Thyroid gland (tissue), 4 donors: ENCODE results near the gene IDH3G. TPM values are rescaled to one million over a fixed set of nuclear protein-coding genes. Genes with fewer than 3 reads are reported as not detected.
"Not testable (repeated sequence)": the region's sequence is repeated elsewhere in the genome, so short reads cannot be mapped to it uniquely, and the experiment has no call there.

ENCODE experiments used
- DNase-seq, 2 donors: peaks; one replicate each; pipeline ENCODE4 v3.0.0-alpha.2; 2019
- H3K27ac ChIP-seq, 3 donors: fragments of 200-600 bp; sonication (generic); 1 replicate in 2 of 3; 2 replicates in 1 of 3; pipeline ENCODE4 v1.5.1; 2016 to 2019; ENCODE audit warnings: mild to moderate bottlenecking in 1 of 3, moderate library complexity in 1 of 3
- H3K27me3 ChIP-seq: fragments of 200-600 bp; sonication (generic); one replicate; pipeline ENCODE4 v1.5.1; 2019
- H3K36me3 ChIP-seq, 2 donors: fragments of 200-600 bp; sonication (generic); one replicate each; pipeline ENCODE4 v1.5.1; 2016 to 2019
- H3K4me1 ChIP-seq, 2 donors: fragments of 200-600 bp; sonication (generic); one replicate each; pipeline ENCODE4 v1.5.1; 2017 to 2019
- H3K4me3 ChIP-seq, 3 donors: fragments of 200-600 bp; sonication (generic); replicated peaks in 1 of 3; 1 replicate in 2 of 3; 2 replicates in 1 of 3; pipeline ENCODE4 v1.5.1; 2016; ENCODE audit warnings: mild to moderate bottlenecking in 1 of 3
- H3K9me3 ChIP-seq: fragments of 200-600 bp; sonication (generic); one replicate; pipeline ENCODE4 v1.5.1; 2017
- POLR2A ChIP-seq, 2 donors: fragments of 450-650 bp; IDR thresholded peaks; one replicate each; pipeline ENCODE4 v1.6.1; 2017; ENCODE audit warnings: antibody characterized with exemption in 2 of 2, mild to moderate bottlenecking in 2 of 2, moderate library complexity in 1 of 2
- WGBS, 2 donors: methylation state at CpG; one replicate each; pipeline ENCODE4 v1.1.5; 2017; 5-methylcytosine and 5-hydroxymethylcytosine counted together
- intact Hi-C: fragments of 100-400 bp; cut with DNase I; formaldehyde crosslinking; loops from one replicate; pipeline ENCODE4 v1.15.1; 2023
- total RNA-seq, 4 donors: library from RNA; depleted of rRNA; stranded (reverse); fragments of >200 nt; gene quantifications; one replicate each; pipeline ENCODE4 v1.2.3, GENCODE V29; 2016
- TF ChIP-seq, protein P1 (sequence below), 6 experiments: fragments of 200-600 bp in 3 of 6; fragments of 450-650 bp in 3 of 6; sonication (generic) in 3 of 6; IDR thresholded peaks; one replicate each; pipeline ENCODE4 v1.5.1; 2016 to 2019; ENCODE audit warnings: antibody characterized with exemption in 6 of 6, mild to moderate bottlenecking in 2 of 6, inconsistent platforms in 1 of 6, moderate library complexity in 1 of 6

Gene IDH3G
- total RNA-seq, 4 donors from 2014 or later, result 77.7 to 148 (median 115) TPM

DNA sequence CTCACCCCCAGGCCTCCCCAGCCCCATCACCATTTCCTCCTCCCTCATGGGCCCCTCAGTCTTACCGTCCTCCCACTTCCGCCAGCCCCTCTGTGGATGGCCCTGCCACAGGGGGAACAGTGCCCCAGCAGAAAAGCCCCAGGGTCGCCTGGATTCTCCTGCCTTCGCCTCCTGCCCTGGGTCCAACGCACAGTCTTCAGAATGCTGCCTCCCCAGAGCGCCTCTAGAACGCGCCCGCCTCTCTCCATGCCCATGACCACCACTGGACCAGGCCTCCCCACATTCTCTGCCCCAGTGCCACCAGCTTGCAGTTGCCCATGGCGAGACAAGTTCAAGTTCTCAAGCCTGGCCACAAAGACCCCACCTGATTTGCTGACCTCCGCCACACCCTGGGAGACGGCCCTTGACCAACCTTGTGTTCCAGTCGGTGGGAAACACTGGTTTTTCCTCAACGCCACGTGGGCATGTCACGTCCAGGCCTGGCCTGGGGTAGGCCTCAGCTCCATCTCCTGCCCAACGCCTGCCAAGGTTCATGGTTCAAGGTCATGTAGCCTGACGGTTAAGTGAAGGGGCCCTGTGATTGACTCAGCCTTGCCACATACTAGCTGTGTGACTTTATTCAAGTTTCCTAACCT, 30.8 kb downstream of the IDH3G start:
- H3K36me3 ChIP-seq, result no peaks in the 10 kb centered on the region
- H3K9me3 ChIP-seq, result no peaks in the 10 kb centered on the region
- DNase-seq, result no peak
- H3K4me3 ChIP-seq, result no peak overlapping the region
- intact Hi-C loops, result no loop called here
- H3K4me1 ChIP-seq, result no peaks in the 10 kb centered on the region
- TF ChIP-seq POLR2A (IDR thresholded peaks at IDR 0.05), result no peak
- TF ChIP-seq, protein P1, sequence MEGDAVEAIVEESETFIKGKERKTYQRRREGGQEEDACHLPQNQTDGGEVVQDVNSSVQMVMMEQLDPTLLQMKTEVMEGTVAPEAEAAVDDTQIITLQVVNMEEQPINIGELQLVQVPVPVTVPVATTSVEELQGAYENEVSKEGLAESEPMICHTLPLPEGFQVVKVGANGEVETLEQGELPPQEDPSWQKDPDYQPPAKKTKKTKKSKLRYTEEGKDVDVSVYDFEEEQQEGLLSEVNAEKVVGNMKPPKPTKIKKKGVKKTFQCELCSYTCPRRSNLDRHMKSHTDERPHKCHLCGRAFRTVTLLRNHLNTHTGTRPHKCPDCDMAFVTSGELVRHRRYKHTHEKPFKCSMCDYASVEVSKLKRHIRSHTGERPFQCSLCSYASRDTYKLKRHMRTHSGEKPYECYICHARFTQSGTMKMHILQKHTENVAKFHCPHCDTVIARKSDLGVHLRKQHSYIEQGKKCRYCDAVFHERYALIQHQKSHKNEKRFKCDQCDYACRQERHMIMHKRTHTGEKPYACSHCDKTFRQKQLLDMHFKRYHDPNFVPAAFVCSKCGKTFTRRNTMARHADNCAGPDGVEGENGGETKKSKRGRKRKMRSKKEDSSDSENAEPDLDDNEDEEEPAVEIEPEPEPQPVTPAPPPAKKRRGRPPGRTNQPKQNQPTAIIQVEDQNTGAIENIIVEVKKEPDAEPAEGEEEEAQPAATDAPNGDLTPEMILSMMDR (IDR thresholded peaks at IDR 0.05), result no peak
- no peak overlapping the region for H3K27ac ChIP-seq
- WGBS, 2 donors, result 81 to 85% methylated on average over 10 to 15 of the region's 18 CpGs
- H3K27me3 ChIP-seq, result no peaks in the 10 kb centered on the region

DNA sequence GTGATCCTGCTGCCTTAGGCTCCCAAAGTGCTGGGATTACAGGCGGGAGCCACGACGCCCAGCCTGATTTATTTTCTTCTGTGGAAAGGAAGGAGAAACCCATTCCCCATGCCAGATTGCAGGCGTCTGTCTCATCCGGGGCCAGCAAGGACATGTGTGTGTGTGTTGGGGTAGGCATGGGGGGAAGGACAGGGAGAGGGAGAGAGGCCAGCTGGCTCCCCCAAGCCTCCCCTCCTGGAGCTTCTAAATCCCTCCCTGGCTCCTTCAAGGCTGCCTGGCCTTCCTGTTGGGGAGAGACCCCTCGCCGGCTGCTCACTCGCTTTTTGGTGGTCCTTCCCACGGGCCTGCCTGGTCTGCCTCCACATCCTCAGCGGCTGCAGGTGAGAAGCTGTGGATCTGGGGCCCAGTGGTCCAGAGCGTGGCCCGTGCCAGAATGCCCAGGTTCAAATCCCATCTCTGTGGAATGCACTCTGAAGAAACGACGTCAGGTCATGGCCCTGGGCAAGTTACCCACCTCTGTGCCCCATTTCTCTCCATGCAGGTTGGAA, 31.5 kb downstream of the IDH3G start:
- Histone ChIP-seq H3K4me1 (no peaks in the 10 kb centered on the region), H3K27ac (no peak overlapping the region), H3K4me3 (no peak overlapping the region), H3K36me3 (no peaks in the 10 kb centered on the region), H3K27me3 (no peaks in the 10 kb centered on the region), H3K9me3 (no peaks in the 10 kb centered on the region)
- intact Hi-C loops, result no loop called here
- TF ChIP-seq, protein P1 (IDR thresholded peaks at IDR 0.05), result no peak
- TF ChIP-seq POLR2A (IDR thresholded peaks at IDR 0.05), result no peak
- 95 to 96% methylated on average over 4 to 5 of the region's 14 CpGs for WGBS, 2 donors
- no peak for DNase-seq

DNA sequence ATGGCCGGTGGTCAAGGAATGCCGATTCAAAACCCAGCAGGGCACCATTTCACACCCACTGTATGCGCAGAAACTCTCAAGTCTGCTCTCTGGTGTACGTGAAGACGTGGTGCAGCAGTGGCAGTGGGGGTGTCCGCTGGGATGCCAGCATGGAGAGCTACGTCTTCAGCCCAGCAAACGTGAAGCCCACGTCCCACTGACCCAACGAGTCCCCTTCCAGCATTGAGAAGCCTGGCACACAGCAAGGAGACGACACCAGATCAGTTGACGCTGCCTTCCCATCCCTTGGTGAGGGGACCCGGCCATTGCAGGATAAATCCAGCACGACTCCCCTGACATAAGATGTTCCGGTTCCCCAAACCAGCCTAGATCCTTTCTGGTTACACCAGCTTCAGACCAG, 32.3 kb downstream of the IDH3G start:
- WGBS, 2 donors, result 73 to 85% methylated on average over 3 to 8 of the region's 15 CpGs
- TF ChIP-seq, protein P1 (IDR thresholded peaks at IDR 0.05), result no peak
- no peak for TF ChIP-seq POLR2A (IDR thresholded peaks at IDR 0.05)
- Histone ChIP-seq H3K4me1 (no peaks in the 10 kb centered on the region), H3K36me3 (no peaks in the 10 kb centered on the region), H3K4me3 (no peak overlapping the region), H3K9me3 (no peaks in the 10 kb centered on the region), H3K27me3 (no peaks in the 10 kb centered on the region), H3K27ac (no peak overlapping the region)
- DNase-seq, result no peak
- intact Hi-C loops, result no loop called here

DNA sequence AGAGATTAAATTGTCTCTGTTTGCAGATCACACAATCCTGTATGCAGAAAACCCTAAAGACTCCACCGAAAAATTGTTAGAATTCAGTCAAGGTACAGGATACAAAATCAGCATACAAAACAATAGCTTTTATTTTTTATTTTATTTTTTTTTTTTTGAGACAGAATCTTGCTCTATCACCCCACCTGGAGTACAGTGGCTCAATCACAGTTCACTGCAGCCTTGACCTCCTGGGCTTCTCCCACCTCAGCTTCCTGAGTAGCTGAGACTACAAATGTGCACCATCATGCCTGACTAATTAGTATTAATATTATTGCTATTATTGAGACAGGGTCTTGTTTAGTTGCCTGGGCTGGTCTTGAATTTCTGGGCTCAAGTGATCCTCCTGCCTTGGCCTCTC, 39.0 kb downstream of the IDH3G start:
- no peak for DNase-seq
- intact Hi-C loops, result no loop called here
- no peaks in the 10 kb centered on the region for H3K36me3 ChIP-seq
- no peaks in the 10 kb centered on the region for H3K9me3 ChIP-seq
- 77 to 90% methylated on average over 1 of the region's 1 CpG for WGBS, 2 donors
- TF ChIP-seq, protein P1 (IDR thresholded peaks at IDR 0.05), result no peak
- TF ChIP-seq POLR2A (IDR thresholded peaks at IDR 0.05), result no peak
- H3K4me1 ChIP-seq, result no peaks in the 10 kb centered on the region
- H3K27ac ChIP-seq, result no peak overlapping the region
- H3K27me3 ChIP-seq, result no peaks in the 10 kb centered on the region
- H3K4me3 ChIP-seq, result no peak overlapping the region

- Histone ChIP-seq H3K4me3 (no peak overlapping the region), H3K9me3 (no peaks in the 10 kb centered on the region), H3K4me1 (no peaks in the 10 kb centered on the region), H3K27me3 (no peaks in the 10 kb centered on the region), H3K27ac (no peak overlapping the region), H3K36me3 (no peaks in the 10 kb centered on the region)
- DNase-seq, result no peak
- WGBS, 2 donors, result 65 to 81% methylated on average over 7 to 12 of the region's 12 CpGs
- intact Hi-C loops, result no loop called here
- TF ChIP-seq POLR2A (IDR thresholded peaks at IDR 0.05), result no peak
- TF ChIP-seq, protein P1 (IDR thresholded peaks at IDR 0.05), result no peak
These were observed 43.9 kb downstream of the IDH3G start for GRCh38 chrX:153750127-153750774.

GRCh38 chrX:153749017-153749416, 45.2 kb downstream of the IDH3G start:
- DNase-seq, intact Hi-C loops, H3K9me3 ChIP-seq, H3K27me3 ChIP-seq, H3K4me3 ChIP-seq, H3K36me3 ChIP-seq, H3K27ac ChIP-seq, H3K4me1 ChIP-seq: not testable (repeated sequence)
- 86 to 88% methylated on average over 5 of the region's 7 CpGs for WGBS, 2 donors

DNA sequence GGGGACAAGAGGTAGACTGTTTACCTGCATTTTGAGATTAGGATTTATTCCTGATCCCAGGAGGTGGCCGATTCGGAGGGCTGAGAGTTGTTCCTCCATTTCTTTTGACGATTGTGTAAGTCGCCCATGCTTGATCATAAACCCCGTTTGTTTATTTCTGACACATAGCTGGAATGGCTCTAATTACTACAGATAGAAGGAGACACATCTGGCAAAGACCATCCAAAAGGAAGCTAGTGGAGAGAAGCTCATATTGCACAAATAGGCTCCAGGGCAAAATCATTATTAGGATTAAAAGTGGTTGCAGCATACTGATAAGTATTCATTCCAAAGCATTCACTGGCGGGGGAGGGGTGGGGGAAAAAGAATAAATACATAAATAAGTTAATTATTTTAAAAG, 47.2 kb downstream of the IDH3G start:
- not testable (repeated sequence) for DNase-seq

More for the DNA sequence above, 47.2 kb downstream of the IDH3G start:
- H3K27ac ChIP-seq, intact Hi-C loops, H3K9me3 ChIP-seq, H3K4me1 ChIP-seq, H3K4me3 ChIP-seq, H3K36me3 ChIP-seq, H3K27me3 ChIP-seq: not testable (repeated sequence)
- 80 to 87% methylated on average over 5 to 6 of the region's 6 CpGs for WGBS, 2 donors
